NAMALWA (cell line): ENCODE data around the gene FAF1.
"Not testable (repeated sequence)": the region's sequence is repeated elsewhere in the genome, so short reads cannot be mapped to it uniquely, and the experiment has no call there.

Source experiments
- DNase-seq: peaks from one replicate; pipeline ENCODE4 v3.0.0-alpha.2; 2015; ENCODE audit warnings: low spot score

FAF1 gene

DNA sequence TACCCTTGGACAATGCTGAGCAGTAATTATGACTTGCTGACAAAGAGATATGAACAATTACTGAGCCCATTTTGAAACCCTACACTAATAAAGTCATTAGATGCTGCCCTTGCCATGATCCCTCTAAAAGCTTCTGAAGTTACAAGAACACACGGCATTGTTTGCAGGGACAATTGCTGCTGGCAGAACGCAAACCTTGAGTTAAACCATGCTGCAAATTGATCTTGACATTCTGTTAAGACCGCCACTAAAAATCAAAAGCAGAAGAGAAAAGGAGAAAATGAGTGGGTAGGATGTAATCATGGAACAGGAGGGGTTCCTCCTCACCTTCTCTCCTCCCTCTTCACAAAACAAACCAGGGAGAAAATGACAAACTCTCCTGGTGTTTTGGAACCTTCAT, 400.6 kb downstream of the FAF1 start:
- DNase-seq = no peak

DNA sequence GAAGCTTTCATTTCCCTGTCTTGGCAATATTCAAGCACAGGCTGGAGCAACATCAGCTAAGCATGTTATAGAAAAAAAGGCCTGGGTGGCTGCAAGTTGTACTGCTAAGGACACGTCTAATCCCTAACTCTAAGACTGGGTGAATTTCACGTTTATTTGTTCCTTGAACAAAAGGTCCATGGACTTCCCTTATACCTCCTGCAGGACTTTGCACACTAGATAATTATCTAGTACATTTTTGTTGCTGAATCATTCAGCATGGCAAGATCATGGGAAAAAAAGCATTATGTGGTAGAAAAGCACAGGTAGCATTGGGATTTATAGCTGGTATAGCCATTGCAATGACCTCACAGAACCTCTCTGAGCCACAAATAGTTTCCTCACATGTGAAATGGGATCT, 406.1 kb downstream of the FAF1 start:
- no peak for DNase-seq

DNA sequence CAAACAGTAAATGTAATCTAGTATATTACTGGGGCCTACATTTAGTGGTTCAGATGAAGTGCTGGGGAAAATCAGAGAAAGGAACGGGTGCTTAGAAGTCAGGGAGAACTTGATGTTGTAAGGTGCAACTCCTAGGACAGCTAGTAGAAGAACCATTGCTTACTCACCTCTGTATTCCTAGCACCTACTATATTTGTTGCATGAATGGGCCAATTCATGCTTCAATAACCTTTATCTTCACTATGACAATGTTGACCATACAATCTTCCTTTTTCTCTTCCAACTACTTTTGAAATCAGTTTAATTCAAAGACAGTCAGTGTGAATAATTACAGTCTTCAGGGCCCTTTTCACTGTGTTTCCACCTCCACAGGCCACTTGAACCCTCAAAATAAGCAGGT, 411.8 kb downstream of the FAF1 start:
- no peak for DNase-seq

DNA sequence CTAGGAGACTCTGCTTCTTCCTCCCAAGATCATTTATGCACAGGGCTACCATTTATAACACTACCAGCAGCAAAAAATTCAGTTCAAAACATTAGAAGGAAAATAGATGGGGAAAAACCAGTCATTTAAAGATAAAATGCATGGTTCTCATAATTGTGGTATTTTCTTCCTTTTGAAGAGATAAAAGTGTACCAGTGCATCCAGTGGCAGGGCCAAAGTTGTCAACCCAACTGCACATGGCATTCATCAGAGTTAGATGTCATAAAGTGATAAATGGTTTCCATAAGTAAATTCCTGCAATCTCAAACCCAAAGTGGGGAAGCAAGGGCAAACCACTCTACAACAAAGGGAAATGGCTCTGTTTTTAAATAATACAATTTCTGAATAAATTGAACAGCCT, 417.7 kb downstream of the FAF1 start:
- no peak for DNase-seq

DNA sequence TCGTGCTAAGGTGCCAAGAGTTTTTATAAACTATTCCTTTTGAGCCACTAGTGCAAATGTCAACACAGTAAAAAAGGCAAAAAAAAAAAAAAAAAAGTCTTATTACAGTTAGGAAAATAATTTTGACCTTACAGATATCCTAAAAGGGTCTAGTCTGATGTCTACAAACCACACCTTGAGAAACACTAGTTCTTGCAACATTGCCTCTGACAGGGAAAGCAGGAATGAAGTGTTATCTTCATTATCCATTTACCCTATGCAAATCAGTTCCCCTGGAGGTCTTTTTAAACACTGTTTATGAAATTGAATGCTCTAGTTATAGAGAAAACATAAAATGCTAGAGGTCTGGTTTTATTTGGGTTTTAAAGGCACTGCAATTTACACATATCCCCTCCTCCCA, 421.6 kb downstream of the FAF1 start:
- DNase-seq = no peak

DNA sequence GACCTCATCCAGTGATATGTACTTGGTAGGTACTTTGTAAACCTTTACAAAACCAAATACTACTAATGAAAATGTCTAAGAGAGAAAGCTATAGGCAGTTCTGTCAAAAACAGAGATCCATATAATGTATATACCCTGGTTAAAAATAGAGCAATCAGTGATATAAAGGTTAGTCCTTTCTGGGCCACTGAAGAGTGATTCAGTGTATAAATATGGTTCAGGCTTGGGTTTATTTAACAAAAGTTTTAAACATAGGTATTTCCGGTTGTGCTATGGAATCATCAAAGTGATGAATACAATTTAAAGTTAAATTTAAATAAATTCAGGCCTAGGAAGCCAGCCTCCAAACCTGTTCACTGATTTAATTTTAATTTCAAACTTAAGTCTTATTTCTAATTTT, 428.5 kb downstream of the FAF1 start:
- DNase-seq = no peak

DNA sequence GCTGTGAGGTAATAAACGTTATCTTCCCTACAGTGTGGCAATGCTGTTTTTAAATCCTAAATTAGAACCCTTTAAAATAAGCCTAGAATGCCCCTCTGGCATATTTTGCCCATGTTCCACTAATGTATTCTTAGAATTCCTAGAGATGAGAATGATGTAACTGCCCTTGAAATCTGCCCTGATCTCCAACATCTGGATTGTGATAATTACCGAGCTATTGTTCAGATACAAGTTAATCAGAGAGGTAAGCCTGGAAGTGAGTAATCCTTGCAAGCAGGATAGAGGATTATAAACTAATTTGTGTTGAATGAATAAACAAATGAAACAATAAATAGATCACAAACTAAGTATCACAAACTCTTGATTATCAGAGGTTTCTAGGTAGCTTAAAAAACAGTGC, 429.0 kb downstream of the FAF1 start:
- no peak for DNase-seq

DNA sequence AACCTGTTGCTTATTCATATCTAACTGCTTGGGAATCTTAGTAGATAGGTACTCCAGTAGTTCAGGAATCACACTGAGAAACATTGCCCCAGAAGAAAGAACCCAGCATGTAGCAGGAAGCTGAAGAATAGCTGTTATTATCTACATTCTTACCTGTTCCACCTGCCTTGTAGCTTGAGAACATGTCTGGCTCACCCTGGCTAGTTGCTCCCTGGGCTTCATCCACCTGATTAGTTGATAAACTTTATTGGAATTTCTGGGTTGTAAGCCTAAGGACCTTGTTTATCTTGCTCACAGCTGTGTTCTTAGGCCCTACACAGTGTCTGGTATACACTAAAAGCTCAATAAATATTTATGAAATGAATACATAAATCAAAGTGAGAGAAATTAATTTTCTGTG, 430.6 kb downstream of the FAF1 start:
- no peak for DNase-seq

DNA sequence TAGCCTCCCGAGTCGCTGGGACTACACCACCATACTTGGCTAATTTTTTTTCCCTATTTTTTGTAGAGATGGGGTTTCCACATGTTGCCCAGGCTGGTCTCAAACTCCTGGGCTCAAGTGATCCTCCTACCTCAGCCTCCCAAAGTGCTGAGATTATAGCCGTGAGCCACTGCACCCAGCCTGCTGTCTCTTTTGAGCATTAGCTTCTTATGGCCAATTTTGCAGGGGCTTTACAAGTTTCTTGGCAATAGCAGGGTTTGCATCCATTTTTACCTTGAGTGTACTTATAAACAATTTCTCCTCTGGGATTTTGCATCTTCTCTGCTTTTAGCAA, 432.1 kb downstream of the FAF1 start:
- DNase-seq = not testable (repeated sequence)

DNA sequence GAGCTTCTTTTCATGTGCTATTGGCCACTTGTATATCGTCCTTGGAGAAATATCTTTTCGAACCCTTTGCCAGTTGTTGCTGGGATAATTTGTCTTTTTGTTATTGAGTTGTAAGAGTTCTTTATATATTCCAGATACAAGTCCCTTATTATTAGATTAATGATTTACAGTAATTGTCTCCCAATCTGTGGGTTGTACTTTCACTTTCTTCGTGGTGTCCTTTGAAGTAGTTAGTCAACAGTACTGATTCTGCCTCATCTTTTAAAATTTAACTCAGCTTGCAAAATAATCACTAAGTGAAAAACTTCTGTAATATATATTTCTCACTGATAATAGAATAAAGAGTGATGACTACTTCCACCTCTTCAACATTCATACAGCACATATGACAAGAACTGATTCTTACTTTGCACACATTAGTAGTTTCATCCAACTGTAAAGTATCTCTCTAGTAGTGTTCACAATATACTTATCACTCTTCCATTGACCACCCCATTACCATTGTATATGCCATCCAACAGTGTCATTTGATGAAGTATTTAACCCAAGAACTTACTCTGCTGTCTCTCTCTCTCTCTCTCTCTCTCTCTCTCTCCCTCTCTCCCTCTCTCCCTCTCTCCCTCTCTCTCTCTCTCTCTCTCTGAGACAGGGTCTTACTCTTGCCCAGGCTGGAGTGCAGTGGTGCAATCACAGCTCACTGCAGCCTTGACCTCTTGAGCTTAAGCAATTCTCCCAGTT, 432.6 kb downstream of the FAF1 start:
- DNase-seq = no peak

DNA sequence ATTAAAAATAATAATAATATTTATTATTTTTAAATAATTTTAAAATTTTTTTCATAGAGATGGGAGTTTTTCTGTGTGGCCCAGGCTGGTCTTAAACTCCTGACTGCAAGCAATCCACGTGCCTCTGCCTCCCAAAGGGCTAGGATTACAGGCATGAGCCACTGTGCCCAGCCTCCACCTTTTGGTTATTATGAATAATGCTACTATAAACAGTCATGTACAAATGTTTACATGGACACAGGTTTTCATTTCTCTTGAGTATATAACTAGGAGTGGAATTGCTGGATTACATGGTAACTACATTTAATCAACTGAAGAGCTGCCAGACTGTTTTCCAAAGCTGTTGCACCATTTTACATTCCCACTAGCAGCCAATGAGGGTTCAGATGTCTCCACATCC, 433.6 kb downstream of the FAF1 start:
- no peak for DNase-seq

DNA sequence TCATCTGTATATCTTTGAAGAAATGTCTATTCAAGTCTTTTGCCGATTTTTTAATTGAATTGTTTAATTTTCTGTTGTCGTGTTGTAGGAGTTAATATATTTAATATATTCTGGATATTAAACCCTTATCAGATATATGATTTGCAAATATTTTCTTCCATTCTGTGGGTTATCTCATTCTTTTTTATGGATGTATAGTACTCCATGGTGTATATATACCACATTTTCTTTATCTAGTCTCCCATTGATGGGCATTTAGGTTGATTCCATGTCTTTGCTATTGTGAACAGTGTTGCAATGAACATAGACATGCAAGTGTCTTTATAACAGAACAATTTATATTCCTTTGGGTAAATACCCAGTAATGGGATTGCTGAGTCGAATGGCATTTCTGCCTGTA, 436.5 kb downstream of the FAF1 start:
- no peak for DNase-seq

DNA sequence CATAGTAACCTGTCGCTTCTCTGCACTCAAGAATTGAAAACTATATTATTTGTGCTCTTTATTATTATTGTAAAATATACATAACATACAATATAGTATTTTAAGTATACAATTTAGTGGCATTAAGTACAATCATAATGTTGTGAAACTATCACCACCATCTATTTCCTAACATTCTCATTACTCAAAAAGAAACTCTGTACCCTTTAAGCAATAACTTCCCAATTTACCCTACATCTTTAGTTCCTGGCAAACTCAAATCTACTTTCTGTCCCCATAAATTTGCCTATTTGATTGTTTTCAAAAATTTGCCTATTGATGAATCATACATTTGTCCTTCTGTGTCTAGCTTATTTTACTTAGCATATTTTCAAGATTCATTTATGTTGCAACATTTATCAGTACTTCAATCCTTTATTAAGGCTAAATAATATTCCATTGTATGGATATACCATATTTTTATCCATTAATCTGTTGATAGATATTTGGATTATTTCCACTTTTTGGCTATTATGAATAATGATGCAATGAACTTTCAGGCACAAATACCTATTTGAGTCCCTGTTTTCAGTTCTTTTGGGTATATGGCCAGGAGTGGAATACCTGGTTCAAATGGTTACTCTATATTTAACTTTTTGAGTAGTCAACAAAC, 437.2 kb downstream of the FAF1 start:
- DNase-seq = no peak

DNA sequence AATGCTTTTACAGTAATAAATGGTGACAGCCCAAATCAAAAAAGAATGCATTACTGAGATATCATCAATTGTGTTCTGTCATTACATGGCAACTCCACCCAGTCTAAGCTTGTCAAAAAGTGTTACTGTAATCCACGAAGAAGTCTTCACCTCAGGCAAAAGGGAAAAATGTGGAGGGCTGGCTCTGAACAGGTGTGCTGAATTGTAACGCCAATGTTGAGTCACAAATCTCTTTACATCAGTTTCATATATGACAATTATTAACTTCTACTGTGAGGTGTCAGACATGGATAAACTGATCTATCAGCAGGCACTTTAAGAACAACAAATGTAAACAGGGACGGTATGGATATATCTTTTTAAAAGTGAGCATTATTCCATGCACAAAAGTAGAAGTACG, 438.4 kb downstream of the FAF1 start:
- DNase-seq = no peak

DNA sequence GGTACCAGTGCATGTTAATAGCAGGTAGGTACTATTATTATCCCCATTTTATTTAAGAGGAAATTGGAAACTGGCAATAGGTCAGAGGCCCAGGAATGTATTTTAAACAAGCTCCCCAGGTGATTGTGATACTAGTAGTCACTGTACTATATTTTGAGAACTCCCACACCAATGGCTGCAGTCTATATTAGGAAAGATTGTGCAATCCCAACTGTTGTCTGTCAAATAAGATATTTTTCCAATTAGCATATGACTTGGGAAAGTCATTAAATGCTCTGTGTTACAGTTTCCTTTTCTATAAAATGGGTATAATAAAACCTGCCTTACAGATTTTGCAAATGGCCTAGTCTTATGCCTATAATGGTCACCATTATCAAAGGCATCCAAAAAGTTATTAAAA, 442.6 kb downstream of the FAF1 start:
- no peak for DNase-seq

DNA sequence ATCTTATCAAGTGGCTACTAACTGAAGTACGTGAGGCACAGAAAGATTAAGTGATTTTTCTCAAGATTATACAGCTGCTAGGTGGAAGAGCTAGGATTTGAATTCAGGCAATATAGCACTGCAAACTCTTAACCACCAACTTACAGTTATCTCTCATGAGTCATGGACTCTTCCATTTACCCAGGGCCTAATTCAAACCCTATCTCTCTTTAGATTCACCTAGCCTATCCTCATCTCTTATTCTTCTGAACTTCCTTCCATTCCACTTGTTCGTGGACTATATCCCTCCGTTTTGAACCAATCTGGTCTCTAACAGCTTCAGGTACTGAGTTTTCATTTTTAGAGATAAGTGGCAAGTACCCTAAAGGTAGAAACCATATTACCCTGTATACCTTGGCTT, 444.0 kb downstream of the FAF1 start:
- DNase-seq = no peak

DNA sequence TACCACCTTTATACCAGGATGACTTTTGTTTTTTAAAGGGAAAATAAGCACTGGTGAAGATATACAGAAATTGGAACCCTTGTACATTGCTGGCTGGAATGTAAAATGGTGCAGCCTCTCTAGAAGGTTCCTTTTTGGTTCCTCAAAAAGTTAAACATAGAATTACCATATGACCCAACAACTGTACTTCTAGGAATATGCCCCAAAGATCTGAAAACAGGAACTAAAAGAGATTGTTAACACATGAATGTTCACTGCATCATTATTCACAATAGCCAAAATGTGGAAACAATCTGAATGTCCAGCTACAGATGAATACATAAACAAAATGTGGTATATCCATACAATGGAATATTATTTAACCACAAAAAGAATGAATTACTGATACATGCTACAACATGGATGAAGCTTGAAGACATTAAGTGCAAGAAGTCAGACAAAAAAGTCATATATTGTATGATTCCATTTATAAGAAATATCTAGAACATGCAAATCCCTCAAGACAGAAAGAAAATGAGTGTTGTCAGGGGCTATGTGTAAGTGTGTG, 452.0 kb downstream of the FAF1 start:
- DNase-seq = no peak

DNA sequence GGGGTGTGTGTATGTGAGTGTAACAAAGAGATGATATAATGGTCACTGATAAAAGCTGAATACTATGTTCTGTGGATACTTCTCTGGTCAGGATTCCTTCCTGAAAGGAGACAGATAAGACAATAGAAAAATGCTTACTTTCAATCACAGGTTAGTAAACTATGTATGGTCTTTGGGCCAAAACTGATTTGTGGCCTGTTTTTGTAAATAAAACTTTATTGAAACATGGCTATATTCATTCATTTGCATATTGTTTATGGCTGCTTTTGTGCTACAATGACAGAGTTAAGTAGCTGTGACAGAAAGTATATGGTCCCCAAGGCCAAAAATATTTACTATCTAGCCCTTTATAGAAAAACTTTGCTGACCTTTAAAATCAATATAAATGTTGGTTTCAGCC, 454.6 kb downstream of the FAF1 start:
- DNase-seq = no peak

DNA sequence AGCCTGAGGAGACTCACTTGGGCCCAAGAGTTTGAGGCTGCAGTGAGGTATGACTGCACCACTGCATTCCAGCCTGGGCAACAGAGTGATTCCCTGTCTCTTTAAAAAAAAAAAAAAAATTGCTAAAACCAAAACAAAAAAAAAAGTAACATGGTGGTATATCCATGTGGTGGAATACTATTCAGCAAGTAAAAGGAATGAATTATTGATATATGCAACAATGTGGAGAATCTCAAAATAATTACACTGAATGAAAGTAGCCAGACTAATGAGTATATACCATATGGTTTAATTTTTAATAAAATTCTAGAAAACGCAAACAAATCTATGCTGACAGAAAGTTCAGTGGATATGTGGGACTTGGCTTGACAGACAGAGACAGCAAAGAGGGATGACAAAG, 456.6 kb downstream of the FAF1 start:
- DNase-seq = no peak

DNA sequence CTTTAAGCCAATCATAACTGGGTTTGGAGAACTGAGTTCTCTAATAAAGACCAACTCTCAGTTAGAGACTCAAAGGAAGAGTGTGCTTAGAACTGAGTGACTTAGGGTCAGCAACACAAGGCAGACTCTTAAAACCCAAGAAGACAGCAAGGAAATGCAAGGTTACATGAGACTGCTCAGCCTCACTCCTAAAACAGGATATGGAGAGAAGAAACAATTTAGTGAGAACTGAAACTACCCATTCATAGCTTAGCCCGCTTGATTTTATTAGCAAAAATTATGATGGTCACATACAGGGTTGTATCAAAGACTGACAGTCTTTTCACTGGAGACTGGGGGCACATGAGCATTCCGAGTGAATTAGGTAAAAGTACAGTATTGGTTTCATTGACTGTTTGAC, 457.9 kb downstream of the FAF1 start:
- DNase-seq = no peak

DNA sequence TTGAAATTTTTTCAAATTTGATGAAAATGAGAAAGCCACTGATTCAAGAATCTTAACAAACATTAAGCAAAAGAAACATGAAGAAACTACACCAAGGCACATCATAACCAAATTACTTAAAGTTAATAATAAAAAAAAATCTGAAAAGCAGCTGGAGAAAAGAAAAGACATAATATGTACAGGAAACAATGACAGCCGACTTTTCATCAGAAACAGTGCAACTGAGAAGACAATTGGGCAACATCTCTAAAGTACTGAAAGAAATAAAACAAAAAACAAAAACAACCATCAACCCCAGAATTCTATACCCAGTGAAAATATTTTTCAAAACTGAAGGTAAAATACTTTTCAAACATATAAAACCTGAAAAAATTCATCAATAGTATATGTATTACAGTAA, 463.1 kb downstream of the FAF1 start:
- DNase-seq = no peak

DNA sequence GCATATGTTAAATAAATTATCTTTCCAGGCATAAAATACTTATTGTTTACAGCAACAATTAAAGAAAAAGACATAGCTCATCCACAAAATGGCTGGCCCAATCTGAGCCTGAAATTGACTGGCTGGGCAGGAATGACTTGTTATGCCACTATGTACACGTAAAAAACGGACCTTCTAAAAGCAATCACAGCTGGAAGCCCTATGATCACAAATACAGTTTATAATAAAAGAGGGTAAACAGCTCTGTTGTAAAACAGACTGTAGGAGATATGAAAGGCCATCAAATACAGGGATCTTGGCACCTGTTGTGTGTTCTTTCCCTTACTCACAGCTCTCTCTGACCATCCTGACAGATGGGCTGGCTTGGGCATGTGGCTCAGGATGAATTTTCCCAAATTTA, 466.4 kb downstream of the FAF1 start:
- no peak for DNase-seq

DNA sequence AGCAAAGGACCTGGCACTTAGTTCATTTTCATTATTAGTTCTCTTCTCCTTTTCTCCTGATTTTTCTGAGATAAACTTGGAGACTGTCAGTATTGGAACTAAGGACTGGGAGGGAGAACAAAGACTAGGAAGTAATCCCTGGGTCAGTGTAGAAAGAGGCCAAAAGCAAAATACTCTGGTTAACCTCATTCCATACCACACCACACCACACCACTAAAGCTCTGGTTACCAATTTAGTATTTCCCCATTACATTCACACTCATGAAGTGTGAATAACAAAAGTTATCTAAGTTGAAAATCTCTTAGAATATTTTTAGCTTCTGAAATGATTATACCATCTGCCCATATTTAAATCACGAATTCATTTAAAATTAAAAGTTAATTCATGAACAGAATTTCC, 467.9 kb downstream of the FAF1 start:
- no peak for DNase-seq

DNA sequence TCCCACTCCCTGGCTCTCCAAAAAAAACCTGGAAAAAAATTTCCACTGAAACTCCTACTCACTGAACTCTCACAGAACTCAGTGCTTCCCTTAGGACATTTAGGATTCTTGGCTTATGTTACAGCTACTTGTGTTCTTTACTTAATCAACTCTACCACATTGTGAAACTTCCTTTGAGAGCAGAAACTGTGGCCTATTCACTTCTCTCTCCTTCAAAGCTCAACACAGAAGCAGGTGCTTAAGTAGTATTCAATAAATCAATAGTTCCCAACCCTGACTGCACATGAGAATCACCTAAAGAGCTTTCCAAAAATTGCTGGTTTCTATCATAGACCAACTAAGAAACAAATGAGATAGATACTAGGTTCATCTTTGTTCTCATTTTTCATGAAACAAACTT, 468.9 kb downstream of the FAF1 start:
- no peak for DNase-seq
